Left renal cortex interstitium (tissue), 4 donors: Measurements from ENCODE around the gene RXRB. TPM values are rescaled to one million over a fixed set of nuclear protein-coding genes. Genes with fewer than 3 reads are reported as not detected.

Source experiments
- DNase-seq, 4 donors: peaks; one replicate each; pipeline ENCODE4 v3.0.0-alpha.2; 2013; ENCODE audit warnings: low read depth in 4 of 4, low spot score in 2 of 4, missing footprints in 1 of 4
- polyA plus RNA-seq, 4 donors: library from polyadenylated mRNA; unstranded; fragments of 120-200 nt; gene quantifications; one replicate each; pipeline ENCODE4 v1.2.1, GENCODE V29; 2013; ENCODE audit not compliant: insufficient read length in 4 of 4

RXRB gene
- polyA plus RNA-seq, 4 donors: 49.6 to 67.6 (median 57.0) TPM

- no peak for DNase-seq
These were observed 1.5 kb downstream of the RXRB start for GRCh38 chr6:33198853-33199436.

DNA sequence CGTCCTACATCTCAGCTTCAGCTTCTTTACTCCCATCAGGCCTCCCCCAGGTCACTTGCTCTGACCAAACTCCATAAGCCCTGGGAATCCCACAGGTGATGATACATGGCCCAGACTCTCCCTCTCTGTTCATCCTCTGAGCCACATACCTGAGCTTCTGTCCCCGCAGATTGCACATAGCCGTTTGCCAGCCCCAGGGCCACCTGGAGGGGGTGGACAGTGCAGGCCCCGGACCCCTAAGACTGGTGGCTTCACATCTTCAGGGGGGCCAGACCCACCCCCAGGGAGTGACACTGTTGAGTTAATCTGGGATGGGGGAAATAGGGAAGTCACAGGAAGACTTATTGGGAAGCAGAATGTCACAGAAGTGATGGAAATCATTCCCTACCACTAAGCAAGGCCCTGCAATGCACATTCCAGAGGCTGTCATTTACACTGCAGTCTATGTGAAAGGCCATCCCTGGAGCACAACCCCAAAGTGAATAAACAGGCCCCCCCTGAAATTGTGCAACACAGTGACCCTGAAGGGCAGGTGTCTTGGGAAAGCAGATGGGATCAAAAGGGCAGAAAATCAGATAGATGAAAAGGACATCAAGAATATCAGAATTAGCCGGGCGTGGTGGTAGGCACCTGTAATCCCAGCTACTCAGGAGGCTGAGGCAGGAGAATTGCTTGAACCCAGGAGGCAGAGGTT, 2.2 kb downstream of the RXRB start:
- no peak for DNase-seq

DNA sequence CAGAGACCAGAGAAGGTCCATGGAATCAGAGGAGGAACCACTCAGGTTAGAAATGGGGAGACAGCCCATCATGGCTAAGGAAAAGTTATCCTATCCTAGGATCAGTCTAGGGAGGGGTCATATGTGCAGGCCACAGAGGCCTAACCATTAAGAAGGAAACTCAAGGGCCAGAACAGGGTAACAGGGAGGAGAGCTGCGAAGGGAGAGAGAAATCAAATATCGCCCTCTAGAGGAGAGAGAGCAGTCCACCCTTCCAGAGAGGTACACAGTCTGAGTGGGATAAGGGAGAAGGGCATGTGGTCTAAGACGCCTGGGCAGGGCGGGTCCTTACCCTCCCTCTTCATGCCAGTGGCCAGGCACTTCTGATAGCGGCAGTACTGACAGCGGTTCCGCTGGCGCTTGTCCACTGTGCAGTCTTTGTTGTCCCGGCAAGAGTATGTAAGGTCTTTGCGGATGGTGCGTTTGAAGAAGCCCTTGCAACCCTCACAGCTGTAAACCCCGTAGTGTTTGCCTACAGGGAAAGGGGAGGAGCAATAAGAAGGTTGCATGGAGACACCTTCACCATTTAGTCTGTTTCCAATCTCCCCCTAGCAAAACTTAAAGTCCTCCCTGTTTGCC, 2.9 kb downstream of the RXRB start:
- DNase-seq: no peak

GRCh38 chr6:33195304-33196165, 4.9 kb downstream of the RXRB start:
- no peak for DNase-seq

GRCh38 chr6:33194431-33194979, 6.0 kb downstream of the RXRB start:
- no peak for DNase-seq

- no peak for DNase-seq
These were observed 6.8 kb downstream of the RXRB start for GRCh38 chr6:33193619-33194018.

DNA sequence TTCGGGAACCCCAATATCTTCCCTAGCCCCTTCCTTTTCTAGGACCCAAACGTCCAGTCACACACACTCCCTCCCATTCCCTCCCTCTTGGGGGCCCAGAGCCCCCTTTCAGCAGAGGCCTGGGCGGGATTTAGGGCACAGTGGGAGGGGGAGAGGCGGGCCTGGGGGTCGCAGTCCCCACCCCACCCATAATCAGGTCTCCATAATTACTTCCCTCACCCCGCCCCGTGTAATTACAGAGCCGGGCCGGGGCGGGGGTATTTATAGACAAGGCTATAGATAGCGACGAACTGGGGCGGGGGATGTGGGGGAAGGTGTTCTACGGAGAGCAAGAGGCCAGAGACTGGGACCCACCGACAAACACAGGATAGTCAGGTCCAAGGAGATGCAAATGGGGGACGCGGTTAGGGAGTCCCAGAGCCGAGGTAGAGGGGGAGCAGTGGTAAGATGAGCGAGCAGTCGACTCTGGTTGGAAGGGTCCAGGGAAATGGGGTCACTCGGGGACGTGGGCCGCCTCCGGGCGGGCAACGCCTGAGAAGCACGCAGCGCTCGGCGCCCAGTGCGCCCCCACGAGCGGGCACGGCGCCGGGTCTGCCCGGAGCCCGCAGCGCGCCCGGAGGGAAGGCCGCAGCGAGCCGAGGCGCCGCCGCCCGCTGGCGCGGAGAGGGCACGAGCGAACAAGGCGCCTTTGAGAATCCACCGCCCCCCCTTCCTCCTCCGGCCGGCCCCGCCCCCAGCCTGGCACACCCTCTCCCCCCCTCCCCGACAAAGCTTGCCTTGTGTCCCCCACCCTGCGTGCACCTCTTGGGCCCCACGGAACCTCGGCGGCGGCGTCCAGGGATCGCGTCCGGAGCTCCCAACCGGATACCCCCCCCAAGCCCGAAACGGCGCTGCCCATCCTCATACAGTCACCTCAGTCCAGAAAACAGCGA, 7.5 kb downstream of the RXRB start:
- DNase-seq: no peak

GRCh38 chr6:33192105-33192646, 8.3 kb downstream of the RXRB start, which contains the start of gene COL11A2:
Gene COL11A2, minus strand, starts transcription at chr6:33192467. Its CDS starts 227 bp downstream, at chr6:33192240.
- DNase-seq: no peak

- DNase-seq: no peak
These were observed 8.9 kb downstream of the RXRB start for GRCh38 chr6:33191383-33192104.

- DNase-seq: no peak
These were observed 9.9 kb downstream of the RXRB start for GRCh38 chr6:33190504-33191107.

GRCh38 chr6:33189625-33190448, 10.6 kb downstream of the RXRB start:
- no peak for DNase-seq

DNA sequence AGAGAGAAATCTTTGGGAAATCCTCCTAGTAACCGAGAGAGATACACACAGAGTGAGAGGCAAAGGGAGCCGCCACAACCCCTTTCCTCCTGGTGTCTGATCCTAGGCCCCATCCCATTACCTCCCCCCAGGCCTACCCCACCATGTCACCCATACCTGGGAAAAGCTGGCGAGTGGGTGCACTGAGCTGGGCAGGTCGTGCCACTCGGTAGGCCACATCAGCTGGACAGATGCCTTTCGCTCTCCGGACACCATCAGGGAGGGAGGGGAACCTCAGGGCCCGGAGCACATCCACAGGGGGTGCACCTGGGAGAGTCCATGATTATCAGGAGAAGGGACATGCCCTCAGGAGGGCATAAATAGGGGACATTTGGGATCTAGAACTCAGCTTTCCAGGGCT, 11.3 kb downstream of the RXRB start:
- DNase-seq: no peak

DNA sequence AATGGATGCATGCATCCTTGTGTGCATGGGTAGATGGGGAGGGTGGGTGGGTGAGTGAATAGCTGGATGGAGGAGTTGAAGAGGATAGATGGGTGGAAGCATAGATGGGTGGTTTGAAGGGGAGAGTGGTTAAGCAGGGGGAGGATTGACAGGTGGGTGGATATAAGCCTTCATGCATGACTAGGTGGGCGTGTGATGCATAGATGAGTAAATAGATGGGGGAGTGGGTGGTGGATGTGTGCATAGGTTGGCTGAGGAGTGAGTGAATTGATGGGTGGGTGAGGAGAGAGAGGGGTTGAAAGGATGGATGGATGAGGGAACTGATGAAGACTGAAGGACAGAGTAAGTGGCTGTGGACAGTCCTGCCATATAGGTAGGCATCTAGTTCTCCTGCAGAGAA, 12.7 kb downstream of the RXRB start:
- DNase-seq: no peak

DNA sequence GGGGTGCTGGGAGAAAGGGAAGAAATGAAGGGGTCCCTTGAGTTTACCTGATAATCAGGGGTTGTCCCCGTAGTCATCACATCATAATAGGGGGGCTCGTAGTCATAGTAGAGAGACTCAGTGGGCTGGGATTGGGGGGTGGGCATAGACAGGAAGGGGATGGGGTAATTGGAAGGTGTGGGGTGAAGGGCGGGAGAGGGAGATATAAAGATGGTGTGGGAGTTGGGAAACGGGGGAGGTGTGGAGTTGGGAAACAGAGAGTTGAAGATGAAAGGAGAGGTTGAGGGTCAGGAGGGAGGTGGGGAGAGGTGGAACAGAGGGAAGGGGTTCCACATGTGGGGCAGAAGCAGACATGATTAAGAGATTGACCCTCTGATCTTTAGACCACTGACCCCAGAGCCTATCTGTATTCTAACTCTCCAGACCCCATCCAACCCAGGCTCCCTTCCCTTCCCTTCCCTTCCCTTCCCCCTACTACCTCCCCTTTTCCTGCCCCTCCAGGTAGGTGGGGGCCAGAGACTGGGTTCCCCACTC, 14.7 kb downstream of the RXRB start:
- DNase-seq: no peak

- no peak for DNase-seq
These were observed 15.3 kb downstream of the RXRB start for GRCh38 chr6:33185190-33185589.

GRCh38 chr6:33183071-33183683, 17.3 kb downstream of the RXRB start:
- DNase-seq: no peak

- DNase-seq: no peak
These were observed 19.3 kb downstream of the RXRB start for GRCh38 chr6:33181141-33181540.
